ENCODE data around the gene HIF1A.

The HIF1A gene

DNA sequence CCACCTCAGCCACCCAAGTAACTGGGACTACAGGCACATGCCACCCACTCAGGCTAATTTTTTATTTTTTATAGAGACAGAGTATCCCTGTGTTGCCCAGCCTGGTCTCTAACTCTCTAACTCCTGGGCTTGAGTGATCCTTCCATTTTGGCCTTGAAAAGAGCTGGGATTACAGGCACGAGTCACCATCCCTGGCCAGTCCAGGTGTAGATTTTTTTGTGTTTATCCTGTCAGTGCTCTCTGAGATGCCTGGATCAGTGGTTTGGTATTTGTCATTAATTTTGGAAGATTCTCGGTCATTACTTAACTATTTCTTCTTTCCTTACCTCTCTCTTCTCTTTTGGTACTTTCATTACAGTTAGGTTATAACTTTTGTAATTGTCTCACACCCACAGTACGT is 5.3 kb upstream of the HIF1A start:
- TF ChIP-seq, protein P1, sequence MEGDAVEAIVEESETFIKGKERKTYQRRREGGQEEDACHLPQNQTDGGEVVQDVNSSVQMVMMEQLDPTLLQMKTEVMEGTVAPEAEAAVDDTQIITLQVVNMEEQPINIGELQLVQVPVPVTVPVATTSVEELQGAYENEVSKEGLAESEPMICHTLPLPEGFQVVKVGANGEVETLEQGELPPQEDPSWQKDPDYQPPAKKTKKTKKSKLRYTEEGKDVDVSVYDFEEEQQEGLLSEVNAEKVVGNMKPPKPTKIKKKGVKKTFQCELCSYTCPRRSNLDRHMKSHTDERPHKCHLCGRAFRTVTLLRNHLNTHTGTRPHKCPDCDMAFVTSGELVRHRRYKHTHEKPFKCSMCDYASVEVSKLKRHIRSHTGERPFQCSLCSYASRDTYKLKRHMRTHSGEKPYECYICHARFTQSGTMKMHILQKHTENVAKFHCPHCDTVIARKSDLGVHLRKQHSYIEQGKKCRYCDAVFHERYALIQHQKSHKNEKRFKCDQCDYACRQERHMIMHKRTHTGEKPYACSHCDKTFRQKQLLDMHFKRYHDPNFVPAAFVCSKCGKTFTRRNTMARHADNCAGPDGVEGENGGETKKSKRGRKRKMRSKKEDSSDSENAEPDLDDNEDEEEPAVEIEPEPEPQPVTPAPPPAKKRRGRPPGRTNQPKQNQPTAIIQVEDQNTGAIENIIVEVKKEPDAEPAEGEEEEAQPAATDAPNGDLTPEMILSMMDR (IDR thresholded peaks at IDR 0.05; ENCODE audit: borderline replicate concordance, control extremely low read depth, extremely low read depth, insufficient read depth, missing control alignments), result no peak
- no peak for DNase-seq (ENCODE audit: low spot score)

DNA sequence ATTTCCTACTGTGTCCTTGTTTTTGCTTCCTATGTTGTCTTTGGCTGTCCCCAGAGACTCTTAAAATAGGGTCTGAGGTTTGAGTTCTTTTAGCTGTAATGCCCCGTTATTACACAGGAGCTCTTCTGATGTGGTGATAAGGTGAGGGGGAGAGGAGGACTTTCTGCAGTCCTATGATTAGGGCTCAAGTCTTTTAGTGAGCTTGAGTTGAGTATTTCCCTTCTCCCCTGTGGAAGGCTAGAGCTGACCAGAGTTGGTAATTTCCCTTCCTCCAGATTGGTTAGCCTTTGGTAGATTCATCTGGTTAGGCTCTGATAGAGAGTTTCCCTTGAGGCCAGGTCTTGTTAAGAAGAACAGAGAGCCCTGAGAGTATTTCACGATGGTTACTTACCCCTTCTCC is 4.3 kb upstream of the HIF1A start:
- TF ChIP-seq, protein P1 (IDR thresholded peaks at IDR 0.05; ENCODE audit: borderline replicate concordance, control extremely low read depth, extremely low read depth, insufficient read depth, missing control alignments), result no peak
- in situ Hi-C loops (cut with MboI; ENCODE audit: low sequenced_read_pairs, unreplicated experiment), result no loop called here
- peak; percentile 26 for DNase-seq (ENCODE audit: low spot score)

More for the DNA sequence above, 5.3 kb upstream of the HIF1A start:
- in situ Hi-C loops (cut with MboI; ENCODE audit: low sequenced_read_pairs, unreplicated experiment), result no loop called here

DNA sequence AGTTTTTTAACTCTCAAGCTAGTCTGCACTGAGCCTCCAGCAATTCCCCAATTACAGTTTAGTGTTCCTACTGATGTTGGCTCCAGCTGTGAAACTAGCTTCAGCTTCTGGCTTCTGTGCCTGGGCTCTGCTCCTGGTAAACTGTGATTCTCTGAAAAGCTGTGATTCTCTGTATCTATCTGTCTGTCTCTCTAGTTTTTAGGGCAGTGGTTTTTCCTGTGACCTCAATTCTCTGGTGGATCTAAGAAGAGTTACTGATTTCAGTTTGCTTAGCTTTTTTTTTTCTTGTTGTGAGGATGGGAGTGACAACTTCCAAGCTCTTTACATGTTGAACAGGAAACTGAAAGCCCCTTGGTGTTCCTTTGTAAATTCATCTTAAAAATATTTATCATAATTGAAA is 3.8 kb upstream of the HIF1A start:
- no peak for DNase-seq (ENCODE audit: low spot score)
- in situ Hi-C loops (cut with MboI; ENCODE audit: low sequenced_read_pairs, unreplicated experiment), result no loop called here
- TF ChIP-seq, protein P1 (IDR thresholded peaks at IDR 0.05; ENCODE audit: borderline replicate concordance, control extremely low read depth, extremely low read depth, insufficient read depth, missing control alignments), result no peak

DNA sequence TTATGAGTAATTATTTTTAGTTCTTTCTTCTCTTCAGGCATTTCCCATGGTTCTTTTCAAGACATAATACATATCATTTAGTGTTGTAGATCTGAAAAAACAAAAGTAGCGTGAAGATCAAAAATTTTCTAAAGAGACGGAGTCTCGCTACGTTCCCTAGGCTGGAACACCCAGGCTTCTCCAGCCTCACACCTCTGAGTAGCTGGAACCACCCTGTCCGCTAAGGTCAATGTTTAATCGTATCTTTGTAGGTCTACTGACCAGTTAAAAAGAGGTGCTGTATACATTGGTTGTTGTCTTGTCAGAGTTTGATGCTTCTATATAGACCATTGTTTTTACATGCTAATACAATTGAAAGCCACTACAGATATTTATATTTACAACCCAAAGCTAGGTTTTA is 1.3 kb upstream of the HIF1A start:
- TF ChIP-seq, protein P1 (IDR thresholded peaks at IDR 0.05; ENCODE audit: borderline replicate concordance, control extremely low read depth, extremely low read depth, insufficient read depth, missing control alignments), result no peak
- in situ Hi-C loops (cut with MboI; ENCODE audit: low sequenced_read_pairs, unreplicated experiment), result no loop called here
- no peak for DNase-seq (ENCODE audit: low spot score)

DNA sequence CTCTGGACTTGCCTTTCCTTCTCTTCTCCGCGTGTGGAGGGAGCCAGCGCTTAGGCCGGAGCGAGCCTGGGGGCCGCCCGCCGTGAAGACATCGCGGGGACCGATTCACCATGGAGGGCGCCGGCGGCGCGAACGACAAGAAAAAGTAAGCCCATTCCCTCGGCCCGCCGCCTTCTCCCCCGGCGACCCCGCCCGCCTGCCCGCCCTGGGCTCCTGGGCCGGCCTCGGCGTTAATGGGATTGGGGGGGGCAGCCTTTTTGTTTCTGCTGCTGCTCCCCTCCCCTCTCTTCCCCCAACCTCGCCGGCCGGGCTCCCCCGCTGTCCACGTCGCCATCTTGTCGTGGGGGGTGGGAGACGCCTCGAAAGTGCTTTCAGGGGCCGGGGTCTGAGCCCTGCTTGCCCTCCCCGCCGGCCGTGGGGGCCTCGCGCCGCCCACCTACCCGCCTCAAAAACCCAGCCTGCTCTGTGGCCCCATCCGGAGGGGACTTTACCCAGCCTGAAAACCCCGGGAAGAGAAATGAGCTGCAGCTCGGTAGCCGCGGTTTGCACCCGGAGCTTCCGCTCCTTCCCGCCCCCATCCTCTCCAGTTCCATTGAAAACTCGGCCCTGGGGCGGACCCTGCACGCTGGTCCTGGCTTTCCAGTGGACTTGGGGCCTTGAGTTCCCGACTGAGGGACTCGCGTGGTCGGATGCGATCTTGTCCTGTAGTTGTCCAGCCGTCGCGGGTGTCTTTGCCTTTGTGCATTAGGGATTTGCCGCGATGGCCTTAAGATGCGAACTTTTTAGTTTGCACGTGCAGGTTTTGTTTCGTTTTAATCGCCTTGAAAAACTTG is 598 bp downstream of the HIF1A start:
- TF ChIP-seq, protein P1 (IDR thresholded peaks at IDR 0.05; ENCODE audit: borderline replicate concordance, control extremely low read depth, extremely low read depth, insufficient read depth, missing control alignments), result no peak
- in situ Hi-C loops (cut with MboI; ENCODE audit: low sequenced_read_pairs, unreplicated experiment), result no loop called here
- DNase-seq (ENCODE audit: low spot score), result peak; percentile 57

DNA sequence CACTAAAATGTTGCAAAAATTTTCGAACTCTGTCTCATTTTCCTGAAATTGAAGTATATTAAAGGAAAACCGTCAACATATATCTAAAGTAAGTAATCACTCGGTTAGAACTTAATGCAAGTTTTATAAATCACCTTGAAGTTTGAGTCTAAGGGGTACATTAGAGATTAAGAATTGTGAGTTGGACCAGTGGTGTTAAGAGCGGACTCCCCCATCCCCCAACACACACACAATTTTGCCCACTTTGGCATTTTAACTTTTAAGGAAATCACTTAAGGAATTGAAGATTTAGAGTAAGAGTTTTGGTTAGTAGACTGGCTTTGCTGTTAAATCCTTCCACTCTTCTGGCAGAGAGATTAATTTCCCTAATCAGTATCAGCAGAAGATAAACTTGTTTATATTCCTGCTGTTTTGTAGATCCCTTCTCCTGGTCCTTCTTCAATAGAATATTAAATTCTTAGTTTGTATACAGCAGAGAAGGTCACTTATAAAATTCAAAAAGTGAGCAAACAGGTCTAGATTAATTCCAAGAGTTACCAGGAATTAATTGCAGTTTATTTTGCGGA is 1.5 kb downstream of the HIF1A start:
- in situ Hi-C loops (cut with MboI; ENCODE audit: low sequenced_read_pairs, unreplicated experiment), result no loop called here

More for the DNA sequence above, 1.5 kb downstream of the HIF1A start:
- DNase-seq (ENCODE audit: low spot score), result no peak
- TF ChIP-seq, protein P1 (IDR thresholded peaks at IDR 0.05; ENCODE audit: borderline replicate concordance, control extremely low read depth, extremely low read depth, insufficient read depth, missing control alignments), result no peak

All from GM13976 (cell line).